Adipose tissue (tissue), 3 donors: ENCODE results near the gene OBSCN. TPM values are rescaled to one million over a fixed set of nuclear protein-coding genes. Genes with fewer than 3 reads are reported as not detected.

Source experiments
- H3K27ac ChIP-seq: one replicate; pipeline ENCODE4 v1.5.1; 2013; ENCODE audit warnings: low read depth, low read length
- WGBS, 3 donors: extraction: QIAGEN DNeasy Blood & Tissue Kit; methylation state at CpG; one replicate each; pipeline ENCODE4 v1.1.7; 2013; 5-methylcytosine and 5-hydroxymethylcytosine counted together
- polyA plus RNA-seq, 3 donors: library from polyadenylated mRNA; stranded (reverse); fragments of 200-250 nt; gene quantifications; one replicate each; pipeline ENCODE4 v1.2.3, GENCODE V29; 2013
- donor health status: healthy with polysubstance abuse.
- donor health status: Bipolar disorder and iron deficiency.
- donor health status: healthy.

OBSCN gene
- polyA plus RNA-seq, 3 donors: 3.0 to 7.9 (median 3.2) TPM

DNA sequence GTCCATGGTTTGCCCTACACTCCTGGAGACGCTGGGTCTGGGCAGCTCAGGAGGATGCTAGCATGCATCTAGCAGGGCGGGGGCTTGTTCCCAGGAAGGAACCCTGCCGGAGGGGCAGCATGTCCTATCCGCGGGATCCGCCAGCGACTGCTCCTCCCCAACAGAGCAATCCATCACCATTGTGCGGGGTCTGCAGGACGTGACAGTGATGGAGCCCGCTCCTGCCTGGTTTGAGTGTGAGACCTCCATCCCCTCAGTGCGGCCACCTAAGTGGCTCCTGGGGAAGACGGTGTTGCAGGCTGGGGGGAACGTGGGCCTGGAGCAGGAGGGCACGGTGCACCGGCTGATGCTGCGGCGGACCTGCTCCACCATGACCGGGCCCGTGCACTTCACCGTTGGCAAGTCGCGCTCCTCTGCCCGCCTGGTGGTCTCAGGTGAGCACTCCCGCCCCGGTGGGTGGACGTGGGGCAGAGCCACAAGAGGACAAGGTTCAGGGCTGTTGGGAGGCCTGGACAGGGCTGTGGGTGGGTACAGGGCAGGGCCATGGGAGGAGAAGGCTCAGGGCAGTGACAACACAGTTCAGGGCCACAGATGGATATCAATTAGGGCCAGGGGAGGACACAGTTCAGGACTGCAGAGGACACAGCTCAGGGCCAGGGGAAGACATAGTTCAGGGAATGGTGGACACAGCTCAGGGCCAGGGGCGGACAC is 71.3 kb downstream of the OBSCN start:
- 90 to 94% (median 92%) methylated on average over 26 to 27 of the region's 27 CpGs for WGBS, 3 donors
- H3K27ac ChIP-seq: no peak overlapping the region

DNA sequence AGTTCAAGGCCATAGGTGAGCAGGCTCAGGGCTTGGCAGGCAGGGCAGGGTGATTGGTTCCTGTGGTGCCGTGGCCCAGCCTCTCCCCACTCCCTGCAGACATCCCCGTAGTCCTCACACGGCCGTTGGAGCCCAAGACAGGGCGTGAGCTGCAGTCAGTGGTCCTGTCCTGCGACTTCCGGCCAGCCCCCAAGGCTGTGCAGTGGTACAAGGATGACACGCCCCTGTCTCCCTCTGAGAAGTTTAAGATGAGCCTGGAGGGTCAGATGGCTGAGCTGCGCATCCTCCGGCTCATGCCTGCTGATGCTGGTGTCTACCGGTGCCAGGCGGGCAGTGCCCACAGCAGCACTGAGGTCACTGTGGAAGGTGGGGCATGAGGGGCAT is 71.9 kb downstream of the OBSCN start:
- whole genome bisulfite sequencing, 3 donors: 93 to 94% (median 93%) methylated on average over 12 of the region's 12 CpGs
- H3K27ac ChIP-seq: no peak overlapping the region

GRCh38 chr1:228280106-228280901 is 72.5 kb downstream of the OBSCN start:
- H3K27ac ChIP-seq: no peak overlapping the region
- 93 to 94% (median 94%) methylated on average over 47 to 48 of the region's 48 CpGs for WGBS, 3 donors

- H3K27ac ChIP-seq: no peak overlapping the region
- 93 to 94% (median 93%) methylated on average over 13 to 15 of the region's 15 CpGs for WGBS, 3 donors
These were observed 73.2 kb downstream of the OBSCN start for GRCh38 chr1:228280961-228281591.

DNA sequence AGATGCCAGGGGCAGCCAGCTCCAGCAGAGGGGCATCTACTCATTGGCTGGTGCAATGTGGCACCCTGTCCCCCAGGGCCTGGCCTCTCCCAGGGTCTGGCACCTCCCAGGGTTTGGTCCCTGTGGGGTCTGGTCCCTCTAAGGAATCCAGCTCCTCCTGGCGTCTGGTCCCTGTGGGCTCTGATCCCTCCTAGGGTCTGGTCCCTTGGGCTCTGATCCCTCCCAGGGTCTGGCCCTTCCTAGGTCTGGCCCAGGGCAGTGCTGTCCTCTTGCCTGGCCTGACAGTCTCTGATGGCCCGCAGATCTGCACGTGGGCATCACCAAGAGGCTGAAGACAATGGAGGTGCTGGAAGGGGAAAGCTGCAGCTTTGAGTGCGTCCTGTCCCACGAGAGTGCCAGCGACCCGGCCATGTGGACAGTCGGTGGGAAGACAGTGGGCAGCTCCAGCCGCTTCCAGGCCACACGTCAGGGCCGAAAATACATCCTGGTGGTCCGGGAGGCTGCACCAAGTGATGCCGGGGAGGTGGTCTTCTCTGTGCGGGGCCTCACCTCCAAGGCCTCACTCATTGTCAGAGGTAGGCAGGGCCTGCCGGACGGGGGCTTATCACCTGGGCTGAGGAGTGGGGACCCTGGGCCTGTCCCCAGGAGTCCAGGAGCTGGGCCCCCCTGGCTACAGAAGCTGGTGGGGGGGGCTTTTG is 73.9 kb downstream of the OBSCN start:
- 90 to 93% (median 93%) methylated on average over 16 of the region's 16 CpGs for WGBS, 3 donors
- H3K27ac ChIP-seq: no peak overlapping the region

DNA sequence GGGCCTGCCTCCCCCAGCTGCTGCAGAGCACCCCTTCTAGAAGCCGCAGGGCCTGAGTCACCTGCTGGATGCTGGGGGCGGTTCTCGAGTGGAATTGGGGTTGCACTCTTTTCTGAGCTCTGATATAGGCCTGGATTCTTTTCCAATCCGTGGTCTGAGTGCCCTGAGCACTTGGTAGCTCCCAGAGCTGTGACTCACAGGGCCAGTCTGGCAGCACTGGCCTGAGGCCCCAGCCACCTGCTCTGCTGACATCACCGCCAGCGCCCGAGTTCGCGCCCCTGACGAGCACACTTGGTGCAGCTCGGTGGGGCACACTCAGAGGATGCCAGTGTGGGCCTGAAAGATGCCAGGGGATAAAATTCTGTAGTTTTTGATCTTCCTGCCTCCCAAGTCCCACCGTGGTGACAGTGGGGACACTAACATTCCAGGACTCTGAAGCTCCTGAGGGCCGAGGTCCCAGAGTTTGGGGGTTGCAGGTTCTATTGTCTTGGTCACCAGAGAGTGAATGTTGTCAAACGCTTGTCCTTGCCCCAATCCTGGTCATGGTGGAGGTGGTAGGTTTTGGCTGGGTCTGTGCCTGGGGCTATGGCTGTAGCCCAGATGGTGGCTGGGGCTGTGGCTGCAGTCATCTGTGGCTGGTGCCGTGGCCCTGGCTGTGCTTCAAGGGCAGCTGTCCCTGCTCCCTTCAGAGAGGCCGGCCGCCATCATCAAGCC is 74.6 kb downstream of the OBSCN start:
- no peak overlapping the region for H3K27ac ChIP-seq
- WGBS, 3 donors: 92 to 93% (median 93%) methylated on average over 17 of the region's 17 CpGs

DNA sequence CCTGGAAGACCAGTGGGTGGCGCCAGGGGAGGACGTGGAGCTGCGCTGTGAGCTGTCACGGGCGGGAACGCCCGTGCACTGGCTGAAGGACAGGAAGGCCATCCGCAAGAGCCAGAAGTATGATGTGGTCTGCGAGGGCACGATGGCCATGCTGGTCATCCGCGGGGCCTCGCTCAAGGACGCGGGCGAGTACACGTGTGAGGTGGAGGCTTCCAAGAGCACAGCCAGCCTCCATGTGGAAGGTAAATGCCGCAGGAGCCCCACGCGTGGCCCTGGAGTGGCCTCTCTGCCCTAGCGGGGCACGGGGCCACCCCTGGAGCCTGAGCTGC is 75.2 kb downstream of the OBSCN start:
- WGBS, 3 donors: 89 to 93% (median 91%) methylated on average over 20 to 22 of the region's 22 CpGs

GRCh38 chr1:228283476-228284147 is 75.8 kb downstream of the OBSCN start:
- WGBS, 3 donors: 92 to 95% (median 93%) methylated on average over 20 of the region's 20 CpGs
- no peak overlapping the region for H3K27ac ChIP-seq

More for the DNA sequence above, 75.2 kb downstream of the OBSCN start:
- no peak overlapping the region for H3K27ac ChIP-seq

DNA sequence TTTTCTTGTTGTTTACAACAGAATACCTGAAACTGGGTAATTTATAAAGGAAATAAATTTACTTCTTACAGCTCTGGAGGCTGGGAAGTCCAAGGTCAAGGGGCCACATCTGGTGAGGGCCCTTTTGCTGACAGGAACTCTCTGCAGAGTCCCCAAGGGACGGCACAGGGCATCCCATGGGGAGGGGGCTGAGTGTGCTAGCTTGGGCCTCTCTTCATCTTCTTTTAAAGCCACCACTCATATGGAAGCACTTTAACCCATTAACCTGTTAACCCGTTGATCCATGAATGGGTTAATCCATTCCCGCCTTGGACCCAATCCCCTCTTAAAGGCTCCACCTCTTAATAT is 76.3 kb downstream of the OBSCN start:
- H3K27ac ChIP-seq: no peak overlapping the region
- 77 to 79% (median 79%) methylated on average over 3 of the region's 3 CpGs for WGBS, 3 donors

DNA sequence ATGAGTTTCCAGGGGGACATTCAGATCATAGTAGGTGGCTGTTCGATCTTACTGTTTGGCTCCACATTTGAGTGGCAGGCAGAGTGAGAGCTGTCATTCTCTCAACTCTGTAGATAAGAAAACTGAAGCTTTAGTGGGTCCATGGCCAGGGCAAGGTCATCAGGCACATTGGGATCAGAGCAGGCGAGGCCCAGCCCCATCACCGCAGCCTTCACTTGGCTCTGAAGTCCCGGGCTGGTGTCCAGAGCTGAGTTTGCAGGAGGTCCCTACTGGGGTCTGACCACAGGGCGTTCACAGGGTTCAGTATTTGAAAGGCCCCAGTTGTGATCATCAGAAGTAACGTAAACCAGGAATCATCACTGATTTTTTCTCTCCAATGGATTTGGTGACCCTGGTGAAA is 76.7 kb downstream of the OBSCN start:
- 67 to 78% (median 72%) methylated on average over 6 of the region's 6 CpGs for WGBS, 3 donors
- H3K27ac ChIP-seq: no peak overlapping the region

DNA sequence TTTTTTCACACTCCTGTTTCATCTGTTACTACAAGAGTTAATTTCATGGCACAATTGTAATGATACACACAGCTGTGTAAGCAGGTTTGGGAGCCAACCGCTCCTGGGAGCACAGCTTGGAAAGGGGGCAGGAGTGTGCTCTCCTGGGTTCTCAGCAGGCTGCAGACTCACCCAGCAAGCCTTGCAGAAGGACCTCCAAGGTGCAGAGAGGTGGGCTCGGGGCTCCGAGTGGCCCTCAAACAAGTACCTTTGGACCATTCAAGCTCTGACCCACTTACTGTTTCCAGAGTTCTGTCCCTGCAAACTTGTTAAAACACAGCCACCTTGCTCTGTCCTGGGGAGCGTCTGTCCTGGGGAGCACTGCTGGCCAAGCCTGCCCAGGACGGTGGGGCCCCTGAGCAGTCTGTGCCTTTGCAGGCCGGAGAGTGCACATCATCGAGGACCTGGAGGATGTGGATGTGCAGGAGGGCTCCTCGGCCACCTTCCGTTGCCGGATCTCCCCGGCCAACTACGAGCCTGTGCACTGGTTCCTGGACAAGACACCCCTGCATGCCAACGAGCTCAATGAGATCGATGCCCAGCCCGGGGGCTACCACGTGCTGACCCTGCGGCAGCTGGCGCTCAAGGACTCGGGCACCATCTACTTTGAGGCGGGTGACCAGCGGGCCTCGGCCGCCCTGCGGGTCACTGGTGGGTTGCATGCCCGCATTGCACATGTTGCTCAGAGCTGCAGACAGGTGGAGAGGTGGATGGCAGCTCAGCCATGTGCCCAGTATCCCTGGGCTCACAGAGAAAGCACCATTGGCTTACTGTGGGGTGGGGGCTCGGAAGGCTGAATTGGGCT is 78.0 kb downstream of the OBSCN start:
- no peak overlapping the region for H3K27ac ChIP-seq
- 92 to 95% (median 93%) methylated on average over 26 of the region's 26 CpGs for WGBS, 3 donors

- WGBS, 3 donors: 92 to 95% (median 94%) methylated on average over 28 of the region's 28 CpGs
- H3K27ac ChIP-seq: no peak overlapping the region
These were observed 78.9 kb downstream of the OBSCN start for GRCh38 chr1:228286505-228287417.

GRCh38 chr1:228287541-228288425 is 79.9 kb downstream of the OBSCN start:
- H3K27ac ChIP-seq: no peak overlapping the region

GRCh38 chr1:228288536-228289238 is 80.8 kb downstream of the OBSCN start:
- no peak overlapping the region for H3K27ac ChIP-seq
- WGBS, 3 donors: 87 to 90% (median 87%) methylated on average over 18 of the region's 18 CpGs

More at GRCh38 chr1:228287541-228288425, 79.9 kb downstream of the OBSCN start:
- 94% methylated on average over 32 of the region's 32 CpGs for WGBS, 3 donors
